Muscle layer of colon (tissue), 2 donors: ENCODE measurements around the gene CNBD2.
"Not testable (repeated sequence)": the region's sequence is repeated elsewhere in the genome, so short reads cannot be mapped to it uniquely, and the experiment has no call there.

Experiments
- H3K27ac ChIP-seq: one replicate; pipeline ENCODE4 v1.7.0; 2013; ENCODE audit warnings: low read depth, mild to moderate bottlenecking, low read length, moderate library complexity
- H3K27me3 ChIP-seq, 2 donors: one replicate each; pipeline ENCODE4 v1.7.0; 2013; ENCODE audit warnings: low read length in 2 of 2, mild to moderate bottlenecking in 2 of 2; ENCODE audit not compliant: insufficient read depth in 2 of 2, control insufficient read depth in 1 of 2
- H3K36me3 ChIP-seq: one replicate; pipeline ENCODE4 v1.7.0; 2013; ENCODE audit warnings: mild to moderate bottlenecking, low read length; ENCODE audit not compliant: insufficient read depth
- H3K4me1 ChIP-seq: one replicate; pipeline ENCODE4 v1.7.0; 2013; ENCODE audit warnings: mild to moderate bottlenecking, low read length; ENCODE audit not compliant: insufficient read depth
- H3K4me3 ChIP-seq, 2 donors: one replicate each; pipeline ENCODE4 v1.7.0; 2013; ENCODE audit warnings: low read length in 2 of 2, low read depth in 1 of 2, mild to moderate bottlenecking in 1 of 2, moderate library complexity in 1 of 2
- H3K9ac ChIP-seq: one replicate; pipeline ENCODE4 v1.7.0; 2013; ENCODE audit warnings: low read length
- H3K9me3 ChIP-seq: one replicate; pipeline ENCODE4 v1.7.0; 2013; ENCODE audit warnings: mild to moderate bottlenecking, low read length
- donor health status: abdominal sarcoma.
- donor health status: Adenocarcinoma of cecum.

Gene CNBD2

DNA sequence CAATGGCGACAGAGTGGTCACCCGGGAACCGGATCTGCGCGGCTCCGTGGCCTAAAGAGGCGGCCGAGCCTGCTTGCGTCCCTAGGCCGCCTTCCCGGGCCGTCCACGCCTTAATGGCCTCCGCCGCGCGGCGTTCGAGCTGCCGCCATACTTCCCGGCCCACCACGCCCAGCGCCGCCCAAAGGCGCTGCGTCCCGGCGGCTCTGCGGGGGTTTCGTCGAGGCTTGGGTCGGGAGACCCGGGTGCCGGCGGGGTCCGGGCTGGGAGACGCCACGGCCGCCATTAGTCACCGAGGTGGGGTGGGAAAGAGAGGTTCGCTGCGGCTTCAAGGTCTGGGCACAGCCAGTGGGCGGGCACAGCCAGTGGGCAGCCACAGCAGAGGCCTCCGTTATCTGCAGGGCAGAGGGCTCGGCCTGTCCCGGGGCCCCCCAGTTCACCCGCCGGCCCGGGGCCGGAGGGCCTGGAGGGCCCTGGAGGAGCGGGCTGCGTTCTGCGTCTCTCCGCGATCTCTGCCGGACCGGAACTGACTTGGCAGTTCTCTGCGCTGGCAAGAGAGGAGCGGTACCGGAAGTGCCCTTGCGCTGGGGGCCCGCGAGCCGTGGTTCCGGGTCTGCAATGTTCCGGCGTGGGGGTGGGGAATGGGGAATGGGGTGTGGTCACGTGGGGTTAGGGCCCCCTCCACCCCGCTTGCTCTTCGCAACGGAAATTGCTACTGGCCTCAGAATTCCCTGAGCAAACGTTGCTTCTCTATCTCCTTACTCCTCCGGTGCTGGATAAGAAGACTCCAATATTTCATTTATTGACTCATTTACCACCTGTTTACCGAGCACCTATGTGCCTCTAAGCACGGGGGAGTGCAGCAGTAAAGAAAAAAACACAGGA is 82.3 kb downstream of the CNBD2 start:
- Histone ChIP-seq H3K9me3 (no peaks in the 10 kb centered on the region), H3K27ac (peak overlapping the region; percentile 98), H3K36me3 (no peaks in the 10 kb centered on the region), H3K27me3 (no peaks in the 10 kb centered on the region), H3K9ac (peak overlapping the region; percentile 61), H3K4me3 (peak overlapping the region; percentile 46 to 96), H3K4me1 (peaks cover 16% of the 10 kb centered on the region)

DNA sequence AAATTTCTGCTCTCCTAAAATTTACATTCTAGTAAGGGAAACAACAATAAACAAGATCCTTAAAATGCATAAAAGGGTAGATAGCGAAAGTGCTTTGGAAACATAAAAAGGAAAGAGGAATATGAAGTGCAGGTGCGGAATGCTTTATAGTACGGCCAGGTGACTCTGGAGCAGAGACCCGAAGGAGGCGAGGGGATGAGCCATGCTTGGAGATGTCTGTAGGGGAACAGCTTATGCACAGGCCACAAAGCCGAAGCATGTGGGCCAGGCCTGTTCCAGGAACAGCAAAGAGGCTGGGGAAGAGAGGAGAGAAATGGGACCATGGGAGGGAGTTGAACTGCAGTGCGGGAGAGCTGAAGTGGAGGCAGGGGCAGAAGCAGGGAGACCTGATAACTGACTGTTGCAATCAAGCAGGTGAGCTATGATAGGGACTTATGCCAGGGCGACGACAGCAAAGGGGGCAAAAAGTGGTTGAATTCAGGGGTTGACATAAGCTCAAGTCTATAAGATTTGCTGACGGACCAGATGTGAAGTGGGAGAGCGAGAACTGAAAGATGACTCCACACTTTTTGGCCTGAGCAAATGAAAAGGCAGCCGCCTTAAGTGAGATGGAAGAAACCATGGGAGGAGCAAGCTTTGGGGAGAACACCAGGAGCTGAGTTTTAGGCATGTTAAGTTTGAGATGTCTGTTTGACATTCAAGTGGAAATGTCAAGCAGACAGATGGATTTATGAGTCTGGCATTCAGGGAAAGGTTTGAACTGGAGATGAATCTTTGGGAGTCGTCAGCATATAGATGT is 83.1 kb downstream of the CNBD2 start:
- Histone ChIP-seq H3K27ac (peak overlapping the region; percentile 98), H3K36me3 (no peaks in the 10 kb centered on the region), H3K4me3 (peak overlapping the region; percentile 46 to 96), H3K9me3 (no peaks in the 10 kb centered on the region), H3K27me3 (no peaks in the 10 kb centered on the region), H3K9ac (peak overlapping the region; percentile 61), H3K4me1 (peaks cover 16% of the 10 kb centered on the region)

DNA sequence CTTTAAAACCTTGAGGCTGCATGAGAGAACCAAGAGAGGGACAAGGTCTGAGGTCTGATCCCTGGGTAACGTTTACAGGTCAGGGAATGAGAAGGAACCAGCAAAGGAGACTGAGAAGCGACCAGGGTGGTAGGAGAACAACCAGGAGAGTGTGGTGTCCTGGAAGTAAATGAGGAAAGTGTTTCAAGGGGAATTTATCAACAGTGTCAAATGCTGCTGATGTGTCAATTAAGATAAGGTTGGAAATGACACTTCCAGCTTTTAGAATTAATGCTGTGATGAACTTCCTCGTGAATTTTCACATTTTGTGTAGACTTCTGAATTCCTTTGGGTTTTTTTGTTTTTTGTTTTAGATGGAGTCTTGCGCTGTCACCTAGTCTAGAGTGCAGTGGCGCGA is 83.7 kb downstream of the CNBD2 start:
- no peak overlapping the region for H3K27ac ChIP-seq
- no peaks in the 10 kb centered on the region for H3K9me3 ChIP-seq
- H3K36me3 ChIP-seq, result no peaks in the 10 kb centered on the region
- no peak overlapping the region for H3K4me3 ChIP-seq
- peaks cover 16% of the 10 kb centered on the region for H3K4me1 ChIP-seq
- H3K9ac ChIP-seq, result no peak overlapping the region
- no peaks in the 10 kb centered on the region for H3K27me3 ChIP-seq

DNA sequence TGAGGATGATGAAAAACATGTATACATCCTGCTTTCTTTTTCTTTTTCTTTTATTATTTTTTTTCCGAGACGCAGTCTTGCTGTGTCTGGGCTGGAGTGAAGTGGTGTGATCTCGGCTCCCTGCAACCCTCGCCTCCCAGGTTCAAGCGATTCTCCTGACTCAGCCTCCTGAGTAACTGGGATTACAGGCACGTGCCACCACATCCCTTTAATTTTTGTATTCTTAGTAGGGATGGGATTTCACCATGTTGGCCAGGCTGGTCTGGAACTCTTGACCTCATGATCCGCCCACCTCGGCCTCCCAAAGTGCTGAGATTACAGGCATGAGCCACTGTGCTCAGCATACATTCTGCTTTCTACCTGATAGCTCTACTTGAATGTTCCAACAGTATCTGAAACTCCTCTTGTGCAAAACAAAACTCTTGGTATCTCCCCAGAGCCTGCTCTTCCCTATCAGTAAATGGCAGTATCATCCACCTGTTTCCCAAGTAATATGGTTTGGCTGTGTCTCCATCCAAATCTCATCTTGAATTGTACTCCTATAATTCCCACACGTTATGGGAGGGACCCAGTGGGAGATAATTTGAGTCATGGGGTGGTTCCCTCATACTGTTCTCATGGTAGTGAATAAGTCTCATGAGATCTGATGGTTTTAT is 85.6 kb downstream of the CNBD2 start:
- not testable (repeated sequence) for H3K9ac ChIP-seq, H3K27ac ChIP-seq, H3K36me3 ChIP-seq, H3K9me3 ChIP-seq, H3K4me3 ChIP-seq, H3K27me3 ChIP-seq, H3K4me1 ChIP-seq

DNA sequence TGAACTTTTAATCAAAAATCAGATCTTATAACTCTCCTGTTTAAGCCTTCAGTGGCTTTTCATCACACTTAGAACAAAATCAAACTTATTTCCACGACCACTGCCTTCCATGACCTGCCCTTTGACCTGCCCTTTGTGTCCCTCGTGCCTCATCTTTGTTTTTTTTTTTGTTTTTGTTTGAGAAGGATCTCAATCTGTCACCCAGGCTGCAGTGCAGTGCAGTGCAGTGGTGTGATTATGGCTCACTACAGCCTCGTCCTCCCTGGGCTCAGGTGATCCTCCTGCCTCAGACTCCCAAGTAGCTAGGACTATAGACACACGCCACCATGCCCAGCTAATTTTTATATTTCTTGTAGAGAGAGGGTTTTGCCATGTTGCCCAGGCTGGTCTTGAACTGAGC is 86.8 kb downstream of the CNBD2 start:
- Histone ChIP-seq H3K36me3 (no peaks in the 10 kb centered on the region), H3K4me3 (no peak overlapping the region), H3K9me3 (no peaks in the 10 kb centered on the region), H3K4me1 (peaks cover 7% of the 10 kb centered on the region), H3K27me3 (no peaks in the 10 kb centered on the region), H3K27ac (no peak overlapping the region), H3K9ac (no peak overlapping the region)

DNA sequence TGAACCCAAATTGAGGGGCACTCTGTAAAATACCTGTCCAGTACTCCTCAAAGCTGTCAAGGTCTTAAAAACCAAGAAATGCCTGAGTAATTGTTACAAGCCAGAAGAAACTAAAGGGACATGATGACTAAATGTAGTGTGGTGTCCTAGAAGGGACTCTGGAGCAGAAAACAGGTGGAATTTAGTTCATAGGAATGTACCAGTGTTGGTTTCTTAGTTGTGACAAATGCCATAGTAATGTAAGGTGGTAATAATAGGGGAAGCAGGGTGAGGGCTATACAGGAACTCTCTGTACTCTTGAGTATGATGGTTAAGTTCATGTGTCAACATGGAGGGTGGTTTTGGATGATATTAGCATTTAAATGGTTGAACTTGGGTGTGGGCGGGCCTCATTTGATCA is 92.3 kb downstream of the CNBD2 start:
- peaks cover 5% of the 10 kb centered on the region for H3K4me1 ChIP-seq
- no peaks in the 10 kb centered on the region for H3K27me3 ChIP-seq
- H3K36me3 ChIP-seq, result no peaks in the 10 kb centered on the region
- H3K9ac ChIP-seq, result no peak overlapping the region
- no peak overlapping the region for H3K4me3 ChIP-seq
- H3K9me3 ChIP-seq, result no peaks in the 10 kb centered on the region
- no peak overlapping the region for H3K27ac ChIP-seq

DNA sequence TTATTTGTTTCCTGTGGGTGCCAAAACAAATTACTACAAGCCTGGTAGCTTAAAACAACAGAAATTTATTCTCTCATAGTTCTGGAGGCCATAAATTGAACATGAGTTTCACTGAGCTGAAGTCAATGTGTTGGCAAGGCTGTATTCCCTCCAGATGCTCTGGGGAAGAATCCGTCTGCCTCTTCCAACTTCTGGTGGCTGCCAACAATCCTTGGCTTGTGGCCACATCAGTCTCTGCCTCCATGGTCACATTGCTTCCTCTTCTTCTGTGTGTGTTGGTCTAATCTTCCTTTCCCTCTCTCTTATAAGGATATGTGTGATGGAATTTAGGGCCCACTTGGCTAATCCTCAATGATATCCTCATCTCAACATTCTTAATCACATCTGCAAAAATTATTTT is 93.4 kb downstream of the CNBD2 start:
- no peaks in the 10 kb centered on the region for H3K36me3 ChIP-seq
- H3K9ac ChIP-seq, result no peak overlapping the region
- no peaks in the 10 kb centered on the region for H3K9me3 ChIP-seq
- H3K27ac ChIP-seq, result no peak overlapping the region
- peaks cover 5% of the 10 kb centered on the region for H3K4me1 ChIP-seq
- H3K4me3 ChIP-seq, result no peak overlapping the region
- H3K27me3 ChIP-seq, result no peaks in the 10 kb centered on the region

DNA sequence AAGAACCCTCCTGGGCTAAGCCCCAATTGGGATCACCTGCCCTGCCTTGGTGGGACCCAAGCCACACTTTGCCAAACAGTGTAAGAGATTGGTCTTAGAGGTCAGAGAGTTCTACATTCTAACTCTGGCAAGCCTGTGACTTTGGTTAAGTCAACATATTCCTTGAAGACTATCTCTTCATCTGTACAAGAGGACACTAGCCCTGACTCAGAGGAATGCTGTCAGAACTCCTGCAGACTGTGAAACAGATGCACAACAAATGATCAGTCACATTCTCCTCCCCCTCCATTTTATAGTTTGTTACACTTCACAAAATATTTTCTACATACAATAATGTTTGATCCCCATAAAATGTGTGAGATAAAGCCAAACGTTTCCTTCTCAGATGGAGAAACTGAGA is 94.4 kb downstream of the CNBD2 start:
- H3K4me3 ChIP-seq, result no peak overlapping the region
- no peaks in the 10 kb centered on the region for H3K9me3 ChIP-seq
- H3K27ac ChIP-seq, result no peak overlapping the region
- no peaks in the 10 kb centered on the region for H3K27me3 ChIP-seq
- H3K9ac ChIP-seq, result no peak overlapping the region
- peaks cover 5% of the 10 kb centered on the region for H3K4me1 ChIP-seq
- H3K36me3 ChIP-seq, result no peaks in the 10 kb centered on the region

DNA sequence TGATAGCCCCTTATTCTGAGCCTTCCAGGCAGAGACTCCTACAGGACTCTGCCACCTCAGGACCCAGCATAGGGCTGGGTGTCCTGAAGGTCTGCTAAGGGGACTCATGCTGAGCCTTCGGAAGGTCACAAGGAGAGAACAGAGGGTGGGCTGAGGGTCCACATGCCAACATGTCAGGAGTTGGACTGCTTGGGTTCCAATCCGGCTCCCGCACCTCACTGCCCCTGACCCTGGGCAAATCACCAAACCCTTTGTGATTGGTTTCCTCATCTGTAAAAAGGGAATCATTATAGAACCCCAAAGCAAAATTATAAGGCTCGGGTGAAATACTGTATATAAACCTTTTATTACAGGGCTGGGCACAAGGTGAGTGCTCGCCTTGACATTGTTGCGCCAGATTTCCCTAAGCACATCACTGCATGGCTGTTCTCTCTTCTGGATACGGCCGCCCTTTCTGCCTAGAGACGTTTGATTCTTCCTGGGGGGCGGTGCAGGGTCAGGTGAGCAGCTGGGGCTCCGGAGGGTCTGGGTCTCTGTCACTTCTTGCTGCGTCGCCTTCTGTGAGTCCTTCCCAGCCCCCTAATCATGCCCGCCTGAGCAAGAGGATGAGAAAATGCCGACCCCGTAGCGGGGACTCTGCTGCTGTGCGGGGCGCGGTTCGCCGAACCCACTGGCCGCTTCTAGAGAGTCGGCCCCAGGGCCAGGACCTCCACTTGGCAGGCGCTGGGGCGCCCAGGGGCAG is 95.7 kb downstream of the CNBD2 start:
- peak overlapping the region; percentile 36 for H3K27ac ChIP-seq
- H3K9ac ChIP-seq, result peak overlapping the region; percentile 21
- H3K9me3 ChIP-seq, result no peaks in the 10 kb centered on the region
- peaks cover 5% of the 10 kb centered on the region for H3K4me1 ChIP-seq
- no peaks in the 10 kb centered on the region for H3K36me3 ChIP-seq
- H3K27me3 ChIP-seq, result no peaks in the 10 kb centered on the region
- H3K4me3 ChIP-seq, result peak overlapping the region; percentile 66 to 81

DNA sequence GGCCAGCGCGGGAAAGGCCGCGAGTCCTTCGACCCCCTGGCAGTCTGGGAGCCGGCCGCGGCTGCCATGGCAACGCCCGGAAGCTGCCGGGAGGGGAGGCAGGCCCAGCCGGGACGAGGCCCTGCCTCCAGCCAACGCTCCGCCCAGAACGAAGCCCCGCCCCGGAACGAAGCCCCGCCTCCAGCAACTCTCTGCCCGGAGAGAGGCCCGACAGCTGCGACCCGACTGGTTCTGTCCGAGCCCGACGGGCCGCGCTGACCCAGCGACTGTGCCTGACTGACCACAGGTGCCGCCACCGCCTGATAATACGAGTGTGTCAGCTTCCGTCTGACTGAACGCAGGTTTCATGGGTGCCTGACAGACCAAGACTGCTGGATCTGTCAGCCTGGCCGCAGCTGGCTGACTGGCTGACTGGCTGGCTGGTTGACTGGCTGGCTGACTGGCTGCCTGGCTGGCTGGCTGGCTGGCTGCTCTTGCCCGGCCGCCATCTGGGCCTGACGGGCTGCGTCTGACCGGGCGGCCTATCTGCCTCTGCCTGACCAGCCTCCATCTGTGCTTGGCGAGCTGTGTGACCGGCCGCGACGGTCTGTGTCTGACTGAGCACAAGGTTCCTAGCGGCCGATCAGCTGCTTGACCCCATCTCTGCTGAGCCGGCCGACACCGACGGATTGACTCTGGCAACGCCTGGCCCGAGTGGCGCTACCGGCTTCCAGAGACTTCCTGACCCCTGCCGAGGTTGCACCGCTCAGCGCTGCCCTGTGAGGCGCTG is 96.5 kb downstream of the CNBD2 start:
- no peaks in the 10 kb centered on the region for H3K36me3 ChIP-seq
- peak overlapping the region; percentile 66 to 81 for H3K4me3 ChIP-seq
- H3K9ac ChIP-seq, result peak overlapping the region; percentile 27
- H3K27ac ChIP-seq, result peak overlapping the region; percentile 72
- H3K27me3 ChIP-seq, result no peaks in the 10 kb centered on the region
- H3K4me1 ChIP-seq, result peaks cover 5% of the 10 kb centered on the region
- no peaks in the 10 kb centered on the region for H3K9me3 ChIP-seq
